Measurements from ENCODE around the gene PRKAG2.
"Not testable (repeated sequence)": the region's sequence is repeated elsewhere in the genome, so short reads cannot be mapped to it uniquely, and the experiment has no call there.

Gene PRKAG2

GRCh38 chr7:151573046-151573445, 303.9 kb downstream of the PRKAG2 start:
- not testable (repeated sequence) for DNase-seq (ENCODE audit: low read depth in 1 of 2, low spot score in 1 of 2)

GRCh38 chr7:151572136-151572535, 304.8 kb downstream of the PRKAG2 start:
- no peak for DNase-seq (ENCODE audit: low read depth in 1 of 2, low spot score in 1 of 2)

- no peak for DNase-seq (ENCODE audit: low read depth in 1 of 2, low spot score in 1 of 2)
These were observed 305.4 kb downstream of the PRKAG2 start for GRCh38 chr7:151571471-151571870.

- no peak for DNase-seq (ENCODE audit: low read depth in 1 of 2, low spot score in 1 of 2)
These were observed 306.5 kb downstream of the PRKAG2 start for GRCh38 chr7:151570366-151570915.

GRCh38 chr7:151568956-151569940, 307.7 kb downstream of the PRKAG2 start:
- DNase-seq (ENCODE audit: low read depth in 1 of 2, low spot score in 1 of 2) = no peak

- DNase-seq (ENCODE audit: low read depth in 1 of 2, low spot score in 1 of 2) = no peak
These were observed 310.0 kb downstream of the PRKAG2 start for GRCh38 chr7:151566897-151567320.

GRCh38 chr7:151565541-151565940, 311.4 kb downstream of the PRKAG2 start:
- no peak for DNase-seq (ENCODE audit: low read depth in 1 of 2, low spot score in 1 of 2)

- no peak for DNase-seq (ENCODE audit: low read depth in 1 of 2, low spot score in 1 of 2)
These were observed 316.7 kb downstream of the PRKAG2 start for GRCh38 chr7:151560243-151560642.

GRCh38 chr7:151559557-151560183, 317.2 kb downstream of the PRKAG2 start:
- no peak for DNase-seq (ENCODE audit: low read depth in 1 of 2, low spot score in 1 of 2)

GRCh38 chr7:151558575-151558974, 318.3 kb downstream of the PRKAG2 start:
- DNase-seq (ENCODE audit: low read depth in 1 of 2, low spot score in 1 of 2) = no peak

GRCh38 chr7:151556592-151556991, 320.3 kb downstream of the PRKAG2 start:
- DNase-seq (ENCODE audit: low read depth in 1 of 2, low spot score in 1 of 2) = no peak

- no peak for DNase-seq (ENCODE audit: low read depth in 1 of 2, low spot score in 1 of 2)
These were observed 323.6 kb downstream of the PRKAG2 start for GRCh38 chr7:151553356-151553755.

GRCh38 chr7:151552352-151553028, 324.4 kb downstream of the PRKAG2 start:
- DNase-seq (ENCODE audit: low read depth in 1 of 2, low spot score in 1 of 2) = no peak

- DNase-seq (ENCODE audit: low read depth in 1 of 2, low spot score in 1 of 2) = no peak
These were observed 325.1 kb downstream of the PRKAG2 start for GRCh38 chr7:151551820-151552219.

- no peak for DNase-seq (ENCODE audit: low read depth in 1 of 2, low spot score in 1 of 2)
These were observed 326.1 kb downstream of the PRKAG2 start for GRCh38 chr7:151550656-151551286.

GRCh38 chr7:151549644-151550043, 327.3 kb downstream of the PRKAG2 start:
- no peak for DNase-seq (ENCODE audit: low read depth in 1 of 2, low spot score in 1 of 2)

- DNase-seq (ENCODE audit: low read depth in 1 of 2, low spot score in 1 of 2) = no peak
These were observed 327.8 kb downstream of the PRKAG2 start for GRCh38 chr7:151549083-151549482.

GRCh38 chr7:151544183-151544582, 332.7 kb downstream of the PRKAG2 start:
- DNase-seq (ENCODE audit: low read depth in 1 of 2, low spot score in 1 of 2) = no peak

- DNase-seq (ENCODE audit: low read depth in 1 of 2, low spot score in 1 of 2) = no peak
These were observed 334.2 kb downstream of the PRKAG2 start for GRCh38 chr7:151542606-151543130.

GRCh38 chr7:151541709-151542499, 335.0 kb downstream of the PRKAG2 start:
- no peak for DNase-seq (ENCODE audit: low read depth in 1 of 2, low spot score in 1 of 2)
